K562 (cell line): Measurements from ENCODE around the gene DNAJC9. TPM values are rescaled to one million over a fixed set of nuclear protein-coding genes. Genes with fewer than 3 reads are reported as not detected.

ENCODE experiments used
- ARID3A ChIP-seq: IDR thresholded peaks from 2 replicates; pipeline ENCODE4 v1.6.1; 2012; ENCODE audit warnings: low read depth, low read length, improper control_type of control experiment, borderline replicate concordance
- CBX8 ChIP-seq: fragments of 200-600 bp; sonication (generic); IDR thresholded peaks from 2 replicates; pipeline ENCODE4 v1.6.1; 2012; ENCODE audit warnings: borderline replicate concordance, mixed run types, low read depth, mild to moderate bottlenecking, moderate library complexity, mixed read lengths, low read length, control low read depth, inconsistent platforms; ENCODE audit not compliant: poor library complexity, severe bottlenecking; ENCODE audit errors: extremely low read depth
- CEBPB ChIP-seq: fragments of 450-650 bp; IDR thresholded peaks from 2 replicates; pipeline ENCODE4 v1.6.1; 2016; ENCODE audit warnings: missing genetic modification characterization, missing compliant biosample characterization
- CXXC5 ChIP-seq: fragments of 250-450 bp; sonication (Bioruptor Pico); IDR thresholded peaks from 2 replicates; pipeline ENCODE4 v1.8.0; 2022; ENCODE audit warnings: inconsistent platforms, mild to moderate bottlenecking, moderate library complexity
- DPF2 ChIP-seq: fragments of 450-650 bp; IDR thresholded peaks from 2 replicates; pipeline ENCODE4 v1.6.1; 2016
- E2F1 ChIP-seq: sonication (generic); formaldehyde crosslinking; IDR thresholded peaks from 2 replicates; pipeline ENCODE4 v1.8.1; 2023; ENCODE audit warnings: mild to moderate bottlenecking, missing genetic modification reagents, moderate library complexity
- ETS1 ChIP-seq: conservative IDR thresholded peaks from 2 replicates; pipeline ENCODE4 v1.6.1; 2011; ENCODE audit warnings: low read depth, mild to moderate bottlenecking, low read length; ENCODE audit not compliant: control insufficient read depth
- FOXP1 ChIP-seq: sonication (generic); formaldehyde crosslinking; IDR thresholded peaks from 2 replicates; pipeline ENCODE4 v1.8.0; 2022; ENCODE audit warnings: mild to moderate bottlenecking, missing genetic modification reagents
- MAFK ChIP-seq: IDR thresholded peaks from 2 replicates; pipeline ENCODE4 v1.6.1; 2011; ENCODE audit warnings: low read length, improper control_type of control experiment
- MAZ ChIP-seq, 2 experiments: fragments of 450-650 bp in 1 of 2; sonication (generic) in 1 of 2; formaldehyde crosslinking; IDR thresholded peaks in 1 of 2; conservative IDR thresholded peaks in 1 of 2; 2 replicates each; pipeline versions ENCODE4 v1.4.0 to v1.5.0; 2020; ENCODE audit warnings: mild to moderate bottlenecking in 1 of 2, missing genetic modification reagents in 1 of 2
- PPARD ChIP-seq: fragments of 250-450 bp; sonication (Bioruptor Pico); IDR thresholded peaks from 2 replicates; pipeline ENCODE4 v1.8.0; 2022; ENCODE audit warnings: inconsistent platforms, mild to moderate bottlenecking, moderate library complexity
- PYGO2 ChIP-seq: fragments of 450-650 bp; IDR thresholded peaks from 2 replicates; pipeline ENCODE4 v1.6.1; 2016; ENCODE audit warnings: mild to moderate bottlenecking, missing genetic modification characterization, moderate library complexity, missing compliant biosample characterization
- RBM34 ChIP-seq: fragments of 200-400 bp; formaldehyde crosslinking; IDR thresholded peaks from 2 replicates; pipeline ENCODE4 v1.6.1; 2018; ENCODE audit warnings: low read length, borderline replicate concordance; ENCODE audit not compliant: insufficient read depth
- RUNX1 ChIP-seq: sonication (generic); IDR thresholded peaks from 2 replicates; pipeline ENCODE4 v1.6.1; 2016; ENCODE audit warnings: antibody characterized with exemption, low read depth
- SMARCA5 ChIP-seq: fragments of 450-650 bp; IDR thresholded peaks from 2 replicates; pipeline ENCODE4 v1.6.1; 2016
- SPI1 ChIP-seq: IDR thresholded peaks from 2 replicates; pipeline ENCODE4 v1.6.1; 2011; ENCODE audit warnings: low read depth, low read length, control low read depth, borderline replicate concordance
- SUPT5H ChIP-seq: fragments of 450-650 bp; IDR thresholded peaks from 2 replicates; pipeline ENCODE4 v1.6.1; 2016
- TEAD1 ChIP-seq, 2 experiments: fragments of 450-650 bp in 1 of 2; sonication (generic) in 1 of 2; formaldehyde crosslinking; IDR thresholded peaks; 2 replicates each; pipeline versions ENCODE4 v1.4.0 to v1.8.0; 2020 to 2022; ENCODE audit warnings: mild to moderate bottlenecking in 2 of 2, missing genetic modification reagents in 1 of 2
- TFE3 ChIP-seq: fragments of 450-650 bp; formaldehyde crosslinking; IDR thresholded peaks from 2 replicates; pipeline ENCODE4 v1.4.0; 2020; ENCODE audit warnings: mild to moderate bottlenecking, mixed read lengths
- ZNF165 ChIP-seq: fragments of 250-450 bp; sonication (Bioruptor Pico); IDR thresholded peaks from 2 replicates; pipeline ENCODE4 v1.4.0; 2020; ENCODE audit warnings: borderline replicate concordance
- ZNF512 ChIP-seq: IDR thresholded peaks from 2 replicates; pipeline ENCODE4 v1.6.1; 2016; ENCODE audit warnings: missing genetic modification characterization, missing compliant biosample characterization
- polyA plus RNA-seq, 8 experiments: library from polyadenylated mRNA; depleted of rRNA in 4 of 8; stranded (reverse) in 5 of 8; unstranded in 3 of 8; fragments of >200 nt; fragmentation: Nextera tagmentation in 2 of 8; fragmentation: Illumina TruSeq in 1 of 8; extraction: Ambion mirVana in 2 of 8; extraction: Trizol in 1 of 8; gene quantifications; 2 replicates each; pipeline versions ENCODE4 v1.2.1 to v1.2.3, GENCODE V29; 2011 to 2014; ENCODE audit warnings: inconsistent platforms in 1 of 8, missing spikeins in 1 of 8
- total RNA-seq, 7 experiments: library from RNA; depleted of rRNA in 6 of 7; stranded (reverse); fragments of >200 nt in 6 of 7; fragmentation: Illumina TruSeq in 2 of 7; extraction: Trizol in 2 of 7; gene quantifications; 2 replicates each; pipeline versions ENCODE4 v1.2.1 to v1.2.3, GENCODE V29; 2011 to 2021; ENCODE audit warnings: low replicate concordance in 1 of 7

Gene DNAJC9
- total and polyA plus RNA-seq, 9 of the 15 experiments (the other 6 are each of a cell fraction or from before 2014, with no cell fraction given), result 66.7 to 133 (median 102) TPM

GRCh38 chr10:73244866-73245477 lies 2.1 kb downstream of the DNAJC9 start (continued):
- TF ChIP-seq MAFK (no peak), ZNF165 (no peak), CEBPB (tag) (no peak), SMARCA5 (no peak), DPF2 (peak; percentile 97), RUNX1 (no peak), ETS1 (peak; percentile 71; the same call in 1 of the 2 replicates), SPI1 (no peak), E2F1 (CRISPR knock-in tag) (no peak), ZNF512 (tag) (no peak), TEAD1 (CRISPR knock-in tag; IDR thresholded peaks at IDR 0.05) (no peak; a peak in 1 of 4 replicates), TFE3 (CRISPR knock-in tag) (no peak), CXXC5 (peak; percentile 73), CBX8 (no peak), SUPT5H (peak; percentile 42; the same call in 1 of the 2 replicates), PPARD (CRISPR knock-in tag) (no peak), FOXP1 (CRISPR knock-in tag) (peak; percentile 44; the same call in 1 of the 2 replicates), PYGO2 (no peak), RBM34 (no peak), ARID3A (peak; percentile 92), MAZ (CRISPR knock-in tag; conservative IDR thresholded peaks at IDR 0.05 in 1 of 2, IDR thresholded peaks at IDR 0.05 in 1 of 2) (peak in 1 of 2 experiments; percentile 34; a peak in 1 of 4 replicates)
